HL-60 (cell line): ENCODE results near the gene STMN1.

Experiments
- DNase-seq, 2 experiments: peaks; one replicate each; pipeline ENCODE4 v3.0.0-alpha.2; 2010 to 2020; ENCODE audit warnings: low read depth in 1 of 2, low spot score in 1 of 2
- H3K27ac ChIP-seq: fragments of 250-450 bp; sonication (Bioruptor Pico); replicated peaks from 2 replicates; pipeline ENCODE4 v1.5.1; 2020; ENCODE audit warnings: mild to moderate bottlenecking, moderate library complexity
- H3K27me3 ChIP-seq: fragments of 250-450 bp; sonication (Bioruptor Pico); 2 replicates; pipeline ENCODE4 v1.5.1; 2021; ENCODE audit warnings: mild to moderate bottlenecking, moderate library complexity; ENCODE audit not compliant: insufficient read depth, poor library complexity, severe bottlenecking
- H3K4me3 ChIP-seq: replicated peaks from 2 replicates; pipeline ENCODE4 v1.5.1; 2011; ENCODE audit warnings: mild to moderate bottlenecking, control low read depth, low read length; ENCODE audit not compliant: insufficient read depth
- CTCF ChIP-seq: IDR thresholded peaks from one replicate; pipeline ENCODE4 v1.5.1; 2011; ENCODE audit warnings: low read length, control low read depth, inconsistent platforms; ENCODE audit not compliant: insufficient read depth
- GABPA ChIP-seq: IDR thresholded peaks from 2 replicates; pipeline ENCODE4 v1.6.1; 2012; ENCODE audit warnings: low read depth
- POLR2AphosphoS5 ChIP-seq: IDR thresholded peaks from 2 replicates; pipeline ENCODE4 v1.6.1; 2012; ENCODE audit warnings: low read depth
- REST ChIP-seq: IDR thresholded peaks from 2 replicates; pipeline ENCODE4 v1.6.1; 2012; ENCODE audit warnings: low read depth; ENCODE audit not compliant: insufficient replicate concordance
- SPI1 ChIP-seq: IDR thresholded peaks from 2 replicates; pipeline ENCODE4 v1.6.1; 2012; ENCODE audit warnings: low read depth, mild to moderate bottlenecking, borderline replicate concordance

Gene STMN1

GRCh38 chr1:25932321-25932720, 26.1 kb upstream of the STMN1 start:
- H3K4me3 ChIP-seq, result no peak overlapping the region
- TF ChIP-seq REST (no peak), POLR2AphosphoS5 (no peak), SPI1 (no peak), GABPA (no peak), CTCF (no peak)
- no peaks in the 10 kb centered on the region for H3K27me3 ChIP-seq
- no peak for DNase-seq
- no peak overlapping the region for H3K27ac ChIP-seq

- DNase-seq, result no peak
- H3K4me3 ChIP-seq, result no peak overlapping the region
- H3K27ac ChIP-seq, result no peak overlapping the region
- no peaks in the 10 kb centered on the region for H3K27me3 ChIP-seq
- no peak for TF ChIP-seq GABPA
- TF ChIP-seq POLR2AphosphoS5, result no peak
- no peak for TF ChIP-seq CTCF
- no peak for TF ChIP-seq REST
- no peak for TF ChIP-seq SPI1
Observed at GRCh38 chr1:25929016-25929415, 22.8 kb upstream of the STMN1 start.

- Histone ChIP-seq H3K27ac (no peak overlapping the region; the same call in 1 of the 2 replicates), H3K27me3 (no peaks in the 10 kb centered on the region), H3K4me3 (no peak overlapping the region)
- no peak for TF ChIP-seq REST
- no peak for TF ChIP-seq GABPA
- TF ChIP-seq CTCF, result no peak
- TF ChIP-seq SPI1, result no peak
- TF ChIP-seq POLR2AphosphoS5, result no peak
- DNase-seq, result peak in 1 of 2 experiments; percentile 57
Observed at GRCh38 chr1:25927521-25928265, 21.5 kb upstream of the STMN1 start.
